Osteoblast (primary cell): ENCODE results near the gene MSRB1. TPM values are rescaled to one million over a fixed set of nuclear protein-coding genes. Genes with fewer than 3 reads are reported as not detected.
A peak's percentile ranks its signal among the peaks of the same experiment; 100 is the strongest.
"Not testable (repeated sequence)": the region's sequence is repeated elsewhere in the genome, so short reads cannot be mapped to it uniquely, and the experiment has no call there.

Experiments used
- DNase-seq: peaks from one replicate; pipeline ENCODE4 v3.0.0; 2011; ENCODE audit warnings: low spot score, mixed read lengths; ENCODE audit not compliant: insufficient read length; ENCODE audit errors: missing footprints
- H2AFZ ChIP-seq: 2 replicates; pipeline ENCODE4 v1.6.0; 2011; ENCODE audit warnings: mild to moderate bottlenecking, low read length
- H3K27ac ChIP-seq: 2 replicates; pipeline ENCODE4 v1.5.1; 2011; ENCODE audit warnings: mild to moderate bottlenecking, low read depth, low read length, moderate library complexity
- H3K27me3 ChIP-seq: 2 replicates; pipeline ENCODE4 v1.6.0; 2012; ENCODE audit warnings: mild to moderate bottlenecking, control low read depth, inconsistent platforms, low read length, moderate library complexity; ENCODE audit not compliant: insufficient read depth
- H3K36me3 ChIP-seq: 2 replicates; pipeline ENCODE4 v1.5.1; 2011; ENCODE audit warnings: mild to moderate bottlenecking, low read length, control low read depth, moderate library complexity; ENCODE audit not compliant: insufficient read depth
- H3K4me1 ChIP-seq: 2 replicates; pipeline ENCODE4 v1.5.1; 2011; ENCODE audit warnings: mild to moderate bottlenecking, low read length, control low read depth, moderate library complexity; ENCODE audit not compliant: insufficient read depth
- H3K4me2 ChIP-seq: 2 replicates; pipeline ENCODE4 v1.6.0; 2011; ENCODE audit warnings: mild to moderate bottlenecking, low read length; ENCODE audit not compliant: insufficient read depth
- H3K4me3 ChIP-seq: fragments of 200-600 bp; sonication (generic); 3 replicates; pipeline ENCODE4 v1.5.1; 2012; ENCODE audit warnings: mild to moderate bottlenecking, low read length, inconsistent platforms; ENCODE audit not compliant: insufficient read depth
- H3K79me2 ChIP-seq: 2 replicates; pipeline ENCODE4 v1.6.0; 2012; ENCODE audit warnings: mild to moderate bottlenecking, low read length, control low read depth, inconsistent platforms; ENCODE audit not compliant: insufficient read depth
- H3K9me3 ChIP-seq: 2 replicates; pipeline ENCODE4 v1.5.1; 2011; ENCODE audit warnings: low read depth, low read length, control low read depth
- H4K20me1 ChIP-seq: 2 replicates; pipeline ENCODE4 v1.6.0; 2012; ENCODE audit warnings: mild to moderate bottlenecking, low read length, control low read depth; ENCODE audit not compliant: insufficient read depth
- total RNA-seq: library from RNA; depleted of rRNA; stranded (reverse); fragments of >200 nt; gene quantifications from 2 replicates; pipeline ENCODE4 v1.2.3, GENCODE V29; 2012
- TF ChIP-seq, protein P1 (sequence below): IDR thresholded peaks from 2 replicates; pipeline ENCODE4 v1.5.1; 2011; ENCODE audit warnings: mild to moderate bottlenecking, low read depth, low read length, moderate library complexity; ENCODE audit errors: extremely low read depth

The MSRB1 gene
- total RNA-seq, 1 donor = 18.1 TPM

DNA sequence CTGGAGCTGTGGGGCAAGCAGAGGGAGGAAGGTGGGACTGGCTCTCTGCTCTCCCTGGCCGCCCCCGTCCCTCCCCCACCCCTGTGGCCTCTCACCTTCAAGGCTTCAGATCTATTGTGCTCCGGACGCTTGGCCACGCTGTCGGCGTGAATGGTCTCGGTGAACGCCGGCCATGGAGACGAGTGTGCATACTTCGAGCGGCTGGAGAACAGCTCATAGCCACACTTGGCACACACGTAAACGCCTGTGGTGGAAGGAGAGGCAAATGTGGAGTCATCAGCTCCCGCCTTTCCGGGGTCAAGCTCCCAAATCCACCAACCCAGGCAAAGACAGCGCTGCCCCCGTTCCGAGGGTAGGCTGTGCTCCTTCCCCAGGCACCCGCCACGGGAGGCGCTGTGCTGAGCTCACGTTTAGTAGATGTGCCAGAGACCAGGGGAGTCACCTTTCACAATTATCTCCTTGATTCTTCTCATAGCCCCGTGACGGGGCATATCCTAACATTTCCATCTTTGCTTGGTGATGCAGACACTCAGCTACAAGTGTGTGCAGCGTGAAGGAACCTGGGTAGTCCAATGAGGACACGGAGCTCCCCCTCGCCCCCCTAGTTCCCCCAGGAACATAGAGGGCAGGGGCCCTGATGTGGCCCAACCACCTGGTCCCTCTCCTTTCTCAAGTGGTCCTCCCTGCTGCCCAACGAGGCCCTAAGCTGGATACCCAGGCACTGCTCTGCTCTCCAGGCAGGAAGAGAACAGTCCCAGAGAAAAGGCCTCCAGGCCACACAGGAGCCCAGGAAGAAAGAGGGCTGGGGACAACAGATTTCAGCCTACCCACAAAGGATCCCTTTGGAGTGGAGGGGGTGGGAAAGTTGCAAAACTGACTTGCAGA is 1.6 kb downstream of the MSRB1 start:
- DNase-seq = peak; percentile 83
- Histone ChIP-seq H3K9me3 (no peaks in the 10 kb centered on the region), H3K79me2 (no peaks in the 10 kb centered on the region), H3K4me3 (peak overlapping the region; percentile 94), H3K27me3 (no peaks in the 10 kb centered on the region), H3K36me3 (peaks cover 14% of the 10 kb centered on the region), H3K4me1 (peaks cover 10% of the 10 kb centered on the region), H4K20me1 (no peaks in the 10 kb centered on the region), H2AFZ (no peak overlapping the region), H3K27ac (no peak overlapping the region), H3K4me2 (peak overlapping the region; percentile 95)
- TF ChIP-seq, protein P1, sequence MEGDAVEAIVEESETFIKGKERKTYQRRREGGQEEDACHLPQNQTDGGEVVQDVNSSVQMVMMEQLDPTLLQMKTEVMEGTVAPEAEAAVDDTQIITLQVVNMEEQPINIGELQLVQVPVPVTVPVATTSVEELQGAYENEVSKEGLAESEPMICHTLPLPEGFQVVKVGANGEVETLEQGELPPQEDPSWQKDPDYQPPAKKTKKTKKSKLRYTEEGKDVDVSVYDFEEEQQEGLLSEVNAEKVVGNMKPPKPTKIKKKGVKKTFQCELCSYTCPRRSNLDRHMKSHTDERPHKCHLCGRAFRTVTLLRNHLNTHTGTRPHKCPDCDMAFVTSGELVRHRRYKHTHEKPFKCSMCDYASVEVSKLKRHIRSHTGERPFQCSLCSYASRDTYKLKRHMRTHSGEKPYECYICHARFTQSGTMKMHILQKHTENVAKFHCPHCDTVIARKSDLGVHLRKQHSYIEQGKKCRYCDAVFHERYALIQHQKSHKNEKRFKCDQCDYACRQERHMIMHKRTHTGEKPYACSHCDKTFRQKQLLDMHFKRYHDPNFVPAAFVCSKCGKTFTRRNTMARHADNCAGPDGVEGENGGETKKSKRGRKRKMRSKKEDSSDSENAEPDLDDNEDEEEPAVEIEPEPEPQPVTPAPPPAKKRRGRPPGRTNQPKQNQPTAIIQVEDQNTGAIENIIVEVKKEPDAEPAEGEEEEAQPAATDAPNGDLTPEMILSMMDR = no peak

DNA sequence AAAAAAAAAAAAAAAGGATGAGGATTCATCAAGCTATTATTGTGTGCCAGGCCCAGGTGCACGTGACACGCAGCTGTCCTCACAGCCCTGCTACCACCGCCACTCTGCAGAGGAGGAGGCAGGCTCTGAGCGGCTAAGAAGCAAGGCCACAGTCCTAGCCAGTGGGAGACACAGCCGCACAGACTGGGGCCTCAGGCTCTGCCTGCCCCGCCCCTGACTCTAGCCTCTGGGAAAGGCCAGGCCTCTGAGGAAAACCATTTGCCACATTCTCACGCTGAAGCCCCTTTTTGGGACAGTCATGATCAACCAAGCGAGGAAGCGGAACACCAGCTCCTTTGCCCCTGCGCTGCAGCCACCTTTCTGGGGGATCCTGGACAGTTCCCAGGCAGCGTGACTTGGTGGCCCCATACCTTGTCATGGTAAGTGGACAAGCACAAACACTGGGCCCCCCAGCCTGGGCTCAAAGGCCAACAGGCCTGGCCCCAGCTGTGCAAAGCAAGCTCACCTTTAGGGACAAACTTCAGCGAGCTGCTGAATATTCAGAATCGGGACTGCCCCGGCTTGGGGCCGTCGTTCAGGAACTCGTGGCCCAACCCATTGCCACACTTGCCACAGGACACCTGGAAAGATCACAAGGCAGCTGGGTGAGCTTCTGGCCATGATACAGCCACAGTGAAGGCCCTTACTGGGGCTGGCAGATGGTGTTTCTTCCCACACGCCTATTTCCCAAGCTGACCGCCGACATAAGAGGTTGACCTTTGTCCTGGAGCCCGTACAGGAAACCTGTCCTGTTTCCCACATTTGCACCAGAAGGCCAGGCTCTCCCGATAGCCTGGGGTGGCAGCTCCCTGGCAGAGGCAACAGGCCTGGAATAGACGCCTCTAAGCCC is 2.5 kb downstream of the MSRB1 start:
- no peaks in the 10 kb centered on the region for H3K79me2 ChIP-seq
- no peak overlapping the region for H3K4me2 ChIP-seq
- H3K9me3 ChIP-seq = no peaks in the 10 kb centered on the region
- peaks cover 10% of the 10 kb centered on the region for H3K4me1 ChIP-seq
- H4K20me1 ChIP-seq = no peaks in the 10 kb centered on the region
- peak; percentile 36 for DNase-seq
- no peak overlapping the region for H2AFZ ChIP-seq
- no peaks in the 10 kb centered on the region for H3K27me3 ChIP-seq
- no peak overlapping the region for H3K27ac ChIP-seq
- H3K36me3 ChIP-seq = peaks cover 14% of the 10 kb centered on the region
- no peak overlapping the region for H3K4me3 ChIP-seq
- TF ChIP-seq, protein P1 = no peak

DNA sequence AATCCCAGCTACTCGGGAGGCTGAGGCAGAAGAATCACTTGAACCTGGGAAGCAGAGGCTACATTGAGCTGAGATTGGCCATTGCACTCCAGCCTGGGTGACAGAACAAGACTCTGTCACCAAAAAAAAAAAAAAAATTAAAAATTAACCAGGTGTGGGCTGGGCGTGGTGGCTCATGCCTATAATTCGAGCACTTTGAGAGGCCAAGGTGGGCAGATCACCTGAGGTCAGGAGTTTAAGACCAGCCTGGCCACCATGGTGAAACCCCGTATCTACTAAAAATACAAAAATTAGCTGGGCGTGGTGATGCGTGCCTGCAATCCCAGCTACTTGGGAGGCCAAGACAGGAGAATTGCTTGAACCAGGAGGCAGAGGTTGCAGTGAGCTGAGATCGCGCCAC is 3.2 kb downstream of the MSRB1 start:
- not testable (repeated sequence) for H3K27ac ChIP-seq, H3K4me2 ChIP-seq, DNase-seq, H3K79me2 ChIP-seq, H3K27me3 ChIP-seq, H3K9me3 ChIP-seq, H3K4me3 ChIP-seq, H2AFZ ChIP-seq, H4K20me1 ChIP-seq
- H3K4me1 ChIP-seq = peaks cover 10% of the 10 kb centered on the region
- H3K36me3 ChIP-seq = peaks cover 14% of the 10 kb centered on the region

DNA sequence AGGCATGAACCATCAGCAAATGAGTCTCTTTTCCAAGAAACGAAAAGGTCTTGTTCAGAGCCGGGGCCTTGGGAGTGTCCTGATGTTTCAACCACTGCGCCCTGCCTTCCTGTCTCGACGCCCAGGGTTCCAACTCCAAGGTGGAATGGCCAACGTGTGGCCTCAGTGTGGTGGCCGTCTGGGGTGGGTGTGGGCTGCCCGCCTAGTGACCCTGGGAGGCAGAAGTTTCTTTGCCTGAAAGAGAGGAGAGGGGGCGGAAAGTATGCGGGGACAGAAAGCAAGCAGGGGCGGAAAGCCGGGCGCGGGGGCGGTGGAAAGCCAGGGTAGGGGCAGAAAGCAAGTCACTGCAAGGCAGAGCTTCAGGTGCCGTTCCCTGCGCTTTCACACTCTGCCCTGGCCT is 4.1 kb downstream of the MSRB1 start:
- H3K79me2 ChIP-seq = no peaks in the 10 kb centered on the region
- H3K4me1 ChIP-seq = peaks cover 10% of the 10 kb centered on the region
- peaks cover 14% of the 10 kb centered on the region for H3K36me3 ChIP-seq
- H3K4me2 ChIP-seq = no peak overlapping the region
- DNase-seq = peak; percentile 27
- TF ChIP-seq, protein P1 = no peak
- no peak overlapping the region for H2AFZ ChIP-seq
- H4K20me1 ChIP-seq = no peaks in the 10 kb centered on the region
- H3K9me3 ChIP-seq = no peaks in the 10 kb centered on the region
- no peaks in the 10 kb centered on the region for H3K27me3 ChIP-seq
- no peak overlapping the region for H3K4me3 ChIP-seq
- H3K27ac ChIP-seq = no peak overlapping the region
